CD4-positive, alpha-beta T cell treated with Interleukin-4 for 1 hour (primary cell): ENCODE measurements around the gene PFKFB4.

Experiments used
- DNase-seq, 2 donors: peaks; one replicate each; pipeline ENCODE4 v3.0.0-alpha.2; 2020 to 2022

PFKFB4 gene

DNA sequence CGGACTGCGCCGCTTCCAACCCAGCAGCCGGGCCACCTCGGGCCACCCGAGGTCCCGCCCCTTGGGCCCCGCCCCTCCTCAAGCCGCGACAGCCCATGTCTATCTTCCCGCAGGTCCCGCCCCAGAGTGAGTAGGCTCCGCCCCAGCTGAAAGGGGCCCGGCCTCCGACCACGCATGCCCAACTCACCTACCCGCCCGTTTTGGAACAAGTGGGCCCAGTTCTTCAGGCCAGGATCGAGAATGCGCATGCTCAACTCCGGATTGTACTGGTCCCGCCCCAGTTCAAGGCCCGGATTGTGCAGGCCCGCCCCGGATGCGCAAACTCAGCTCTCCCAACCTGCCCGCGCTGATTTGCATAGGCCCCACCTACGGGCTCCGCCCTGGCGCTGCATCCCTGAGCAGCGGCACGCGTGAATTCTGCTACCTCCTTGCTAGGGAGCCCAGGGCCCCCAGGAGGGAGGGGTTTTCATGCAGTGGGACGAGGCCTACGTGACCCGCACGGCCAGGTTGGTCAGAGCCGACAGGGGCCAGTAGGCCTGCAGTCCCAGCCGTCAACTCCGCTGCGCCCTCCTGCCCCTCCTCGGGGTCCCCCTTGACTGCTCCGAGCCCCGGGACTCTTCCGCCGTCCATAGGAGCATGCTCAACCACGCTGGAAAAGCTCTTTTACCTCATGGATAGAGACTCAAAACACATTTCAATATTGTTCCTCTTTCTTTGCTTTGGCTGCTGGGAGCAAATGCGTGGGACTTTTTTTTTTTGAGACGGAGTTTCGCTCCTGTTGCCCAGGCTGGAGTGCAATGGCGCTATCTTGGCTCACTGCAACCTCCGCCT, at the start of gene PFKFB4:
TSS of gene PFKFB4 (minus strand) at position 8 of the 831 bp plus-strand sequence. CDS start 26 bp downstream, outside the sequence.
- peak; percentile 100 for DNase-seq

GRCh38 chr3:48601622-48601994, 45.0 kb upstream of the PFKFB4 start:
- DNase-seq: no peak

GRCh38 chr3:48600711-48601621, 44.4 kb upstream of the PFKFB4 start:
- DNase-seq: no peak

DNA sequence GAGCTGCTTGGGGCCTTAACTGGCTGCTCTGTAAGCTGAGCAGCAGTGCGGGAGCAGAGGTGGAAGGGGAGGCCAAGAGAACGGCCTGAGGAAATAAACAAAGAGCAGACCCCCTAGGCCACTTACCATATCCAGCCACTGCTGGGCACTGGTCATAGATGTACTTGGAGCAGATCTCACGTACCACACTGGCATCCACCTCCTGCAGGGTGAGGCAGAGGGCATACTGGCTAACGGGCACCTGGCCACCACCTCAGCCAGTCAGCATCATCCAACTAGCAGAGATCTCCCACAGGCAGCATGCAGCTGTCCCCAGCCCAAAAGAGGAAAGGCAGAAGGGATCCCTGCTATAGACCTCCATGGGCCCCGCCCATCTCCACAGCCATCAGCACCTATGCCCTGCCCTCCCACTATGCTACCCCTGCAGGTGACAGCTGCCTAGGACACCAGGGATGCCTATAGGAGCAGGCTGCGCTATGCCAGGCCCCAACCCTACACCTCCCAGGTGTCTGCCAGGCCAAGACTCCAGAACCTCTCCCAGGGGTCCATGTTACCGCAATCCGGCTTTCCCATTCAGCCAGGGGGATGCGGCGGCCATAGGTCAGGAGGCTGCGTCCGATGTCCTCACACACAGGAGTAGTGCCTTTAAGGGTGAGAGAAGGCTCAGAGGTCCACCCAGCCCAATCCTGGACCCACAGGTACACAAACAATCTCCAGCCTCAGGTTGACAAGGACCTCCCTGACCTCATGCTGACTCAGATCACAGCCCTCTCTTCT, 43.1 kb upstream of the PFKFB4 start:
- no peak for DNase-seq

DNA sequence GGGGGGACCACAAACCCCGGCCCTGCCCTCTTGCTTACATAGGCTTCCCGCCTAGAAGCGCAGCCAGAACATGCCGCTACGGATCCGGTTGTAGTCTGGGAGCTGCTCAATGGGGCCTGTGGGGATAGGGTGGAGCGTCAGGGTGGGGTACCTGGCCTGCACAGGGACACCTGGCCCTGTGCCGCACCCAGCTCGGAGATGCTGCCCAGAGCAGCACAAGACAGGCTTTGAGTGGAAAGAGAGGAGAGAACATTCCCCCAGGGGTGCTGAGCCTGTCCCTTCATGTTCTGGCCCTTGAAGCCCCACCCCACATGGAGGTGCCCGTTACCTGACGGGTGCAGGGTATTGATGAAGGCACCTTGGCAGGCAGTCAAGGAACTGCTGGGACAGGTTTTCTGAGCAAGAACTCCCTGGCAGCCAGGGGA, 42.5 kb upstream of the PFKFB4 start:
- DNase-seq: no peak

- DNase-seq: no peak
Measured at GRCh38 chr3:48598323-48599076, 41.9 kb upstream of the PFKFB4 start.

- no peak for DNase-seq
Measured at GRCh38 chr3:48597408-48597800, 40.8 kb upstream of the PFKFB4 start.

DNA sequence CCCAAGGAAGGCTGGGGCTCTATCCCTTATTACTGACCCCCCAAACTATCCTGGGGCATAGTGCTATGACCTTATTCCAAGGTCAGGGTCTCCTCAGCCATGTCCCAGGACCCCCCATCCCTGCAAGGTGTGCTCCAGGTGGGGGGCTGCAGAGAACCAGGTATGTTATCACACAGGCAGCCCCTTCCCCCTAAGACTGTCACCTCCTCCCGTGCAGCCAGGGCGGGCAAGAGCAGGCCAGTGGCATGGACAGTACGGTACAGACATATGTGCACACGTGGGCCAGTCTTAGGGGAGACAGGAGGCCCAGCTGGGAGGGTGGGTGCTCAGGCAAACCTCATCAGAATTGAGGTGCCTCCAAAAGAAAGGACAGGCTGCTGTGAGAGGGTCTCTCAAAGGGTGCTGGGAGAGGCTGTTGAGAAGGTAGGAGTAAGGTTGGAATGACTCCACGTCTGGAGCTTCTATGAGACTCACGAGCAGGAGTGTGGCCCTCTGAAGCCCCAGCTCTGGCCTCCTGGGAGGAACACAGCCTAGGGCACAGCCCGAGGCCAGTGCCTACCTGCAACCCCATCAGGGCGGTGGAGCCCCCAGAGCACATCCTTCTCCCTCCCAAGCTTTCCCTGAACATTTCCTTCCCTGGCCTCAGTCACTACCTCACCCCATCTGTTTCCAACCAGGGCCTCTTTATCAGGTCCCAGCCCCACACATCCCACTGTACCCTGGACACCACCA, 40.2 kb upstream of the PFKFB4 start:
- DNase-seq: no peak

DNA sequence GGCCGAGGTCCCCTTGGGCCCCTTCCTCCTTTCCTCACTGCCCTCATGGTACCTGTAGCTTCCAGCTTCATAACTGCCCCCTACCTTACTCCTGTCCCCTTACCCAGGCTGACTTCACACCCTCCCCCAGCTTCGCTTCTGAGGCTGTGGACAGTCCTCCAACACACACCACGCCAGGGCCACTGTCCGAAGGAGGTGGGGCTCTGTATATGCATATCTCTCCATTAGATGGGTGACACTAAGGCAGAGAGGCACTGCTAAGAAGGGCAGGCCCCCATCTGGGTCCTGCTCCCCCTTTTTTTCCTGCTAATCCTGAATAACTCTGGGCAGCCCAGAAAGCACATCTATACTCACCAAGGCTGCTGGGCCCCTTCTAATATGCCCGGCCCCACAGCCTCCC, 39.6 kb upstream of the PFKFB4 start:
- no peak for DNase-seq

DNA sequence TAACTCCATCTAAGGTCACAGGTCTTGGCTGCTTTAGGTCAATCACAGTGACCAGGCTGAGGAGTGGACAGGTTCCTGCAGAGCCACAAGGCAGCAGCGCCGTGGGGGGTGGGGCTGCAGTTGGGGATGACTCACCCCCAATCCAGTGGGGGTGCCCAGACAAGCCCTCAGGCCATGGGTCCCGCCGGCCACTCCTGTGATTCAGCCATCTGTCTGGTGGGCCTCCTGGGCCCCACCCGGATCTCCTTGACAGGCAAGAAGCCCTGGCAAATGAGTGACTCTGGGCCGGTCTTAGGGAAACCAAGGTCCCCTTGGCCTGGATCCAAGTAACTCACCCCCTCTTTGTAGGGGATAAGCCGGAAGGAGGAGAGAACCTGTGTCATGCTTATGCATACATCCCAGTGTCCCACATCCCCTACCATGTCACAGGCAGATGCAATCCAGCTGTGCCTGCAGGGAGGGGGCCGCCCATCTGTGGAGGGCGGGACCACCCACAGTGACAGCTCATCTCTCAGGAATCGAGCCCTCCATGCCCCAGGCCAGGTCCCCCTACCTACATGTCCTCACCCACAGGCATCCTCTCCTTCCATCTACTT, 39.0 kb upstream of the PFKFB4 start:
- peak in 1 of 2 donors; percentile 26 for DNase-seq

DNA sequence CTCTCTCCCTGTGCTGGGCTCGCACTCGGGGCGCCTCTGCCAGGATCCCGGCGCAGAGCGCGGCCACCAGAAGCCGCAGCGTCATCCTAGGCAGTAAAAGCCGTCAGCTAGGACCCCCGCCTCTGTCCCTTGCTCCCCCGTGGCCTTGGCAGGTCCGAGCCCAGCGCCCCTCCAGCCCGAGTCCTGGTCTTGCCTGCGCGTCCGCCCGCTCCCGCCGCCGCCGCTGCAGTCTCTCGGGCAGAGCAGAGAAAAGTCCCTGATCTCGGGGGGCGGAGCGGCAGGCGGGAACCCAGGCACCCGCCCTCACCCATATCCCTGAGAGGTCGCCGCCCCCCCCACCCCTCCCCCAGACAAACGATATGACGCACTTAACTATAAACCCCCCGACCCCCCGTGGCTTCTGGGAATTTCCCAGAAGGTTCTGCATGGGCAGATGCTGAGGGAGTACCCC, 38.5 kb upstream of the PFKFB4 start, which contains the start of gene COL7A1:
TSS of gene COL7A1 (minus strand) at position 255 of the 451 bp plus-strand sequence. CDS start at position 85, 170 bp downstream.
- DNase-seq: no peak

- DNase-seq: no peak
Measured at GRCh38 chr3:48594417-48595049, 37.9 kb upstream of the PFKFB4 start.

- no peak for DNase-seq
Measured at GRCh38 chr3:48593337-48593736, 36.7 kb upstream of the PFKFB4 start.

DNA sequence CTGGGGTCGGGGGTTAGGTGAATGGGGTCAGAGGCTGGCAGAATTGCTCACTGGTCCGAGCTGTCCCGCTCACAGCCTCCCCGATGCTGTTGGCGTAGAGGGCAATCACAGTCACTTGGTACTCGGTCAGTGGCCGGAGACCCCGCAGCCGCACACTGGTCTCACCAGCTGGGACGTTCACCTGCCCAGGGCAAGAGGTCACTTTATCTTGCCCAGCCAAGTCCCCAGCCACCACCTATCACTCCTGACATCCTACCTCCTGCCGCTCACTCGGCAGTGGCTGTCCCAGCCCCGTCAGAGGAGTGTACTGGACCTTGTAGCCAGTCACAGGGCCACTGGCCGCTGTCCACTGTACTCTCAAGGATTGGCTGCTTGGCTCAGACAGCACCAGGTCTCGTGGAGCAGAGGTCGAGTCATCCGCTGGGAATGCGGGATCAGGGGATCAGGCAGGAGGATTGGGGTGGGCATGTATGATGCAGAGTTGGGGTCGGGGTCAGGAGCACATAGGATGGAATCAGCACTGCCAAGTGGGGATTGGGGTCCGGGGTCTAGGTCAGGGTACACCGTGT, 36.0 kb upstream of the PFKFB4 start:
- no peak for DNase-seq

- no peak for DNase-seq
Measured at GRCh38 chr3:48591886-48592518, 35.4 kb upstream of the PFKFB4 start.

DNA sequence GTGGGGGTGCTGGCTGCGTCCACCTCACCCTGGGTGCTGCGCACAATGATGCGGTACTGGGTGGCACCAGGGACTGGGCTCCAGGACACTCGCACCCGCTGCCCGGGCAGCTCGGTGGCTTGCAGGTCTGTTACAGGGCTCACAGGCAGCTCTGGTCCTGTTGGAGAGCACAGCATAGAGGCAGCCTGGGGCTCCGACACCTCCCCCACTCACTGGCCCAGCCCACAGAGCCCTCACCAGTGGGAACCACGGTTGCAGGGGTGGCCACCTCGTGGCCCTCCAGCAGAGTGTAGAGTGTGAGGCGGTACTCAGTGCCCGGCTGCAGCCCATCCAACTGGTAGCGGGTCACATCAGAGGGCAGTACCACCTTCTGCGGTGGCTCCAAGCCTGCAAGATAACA, 34.8 kb upstream of the PFKFB4 start:
- DNase-seq: no peak

DNA sequence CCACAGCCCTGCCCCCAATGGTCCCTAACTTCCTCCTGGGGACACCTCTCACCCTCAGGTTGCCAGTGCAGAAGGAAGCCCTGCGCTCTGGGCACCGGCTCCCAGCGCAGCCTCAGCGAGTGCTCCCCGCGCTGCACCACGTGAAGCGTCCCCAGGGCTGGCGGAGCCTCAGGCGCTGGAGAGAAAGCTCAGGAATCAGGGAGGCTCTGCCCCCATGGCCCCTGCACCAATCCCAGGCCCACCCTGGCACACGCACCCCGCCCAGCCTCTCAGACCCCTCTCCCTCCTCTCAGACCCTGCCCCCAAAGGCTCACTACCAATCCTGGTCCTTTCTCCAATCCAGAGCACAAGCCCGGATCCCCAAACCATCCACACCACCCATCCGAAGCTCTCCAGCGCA, 31.6 kb upstream of the PFKFB4 start:
- no peak for DNase-seq

DNA sequence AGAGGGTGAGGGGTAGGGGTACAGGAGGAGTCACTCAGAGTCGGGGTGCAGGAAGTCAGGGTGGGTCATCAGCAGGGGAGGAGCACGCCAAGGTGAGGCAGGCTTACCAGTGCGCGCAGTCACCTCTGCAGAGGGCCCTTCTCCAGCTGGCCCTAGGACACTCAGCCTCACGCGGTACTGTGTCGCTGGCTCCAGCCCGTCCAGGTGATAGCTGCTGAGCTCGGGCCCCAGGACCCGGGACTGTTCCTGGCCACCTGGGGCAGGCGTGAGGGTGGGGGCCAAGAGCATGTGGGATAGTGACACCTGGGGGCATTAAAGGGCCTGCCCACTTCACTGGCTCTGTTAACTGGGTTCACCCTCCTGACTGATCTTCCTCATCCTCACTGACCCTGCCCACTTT, 31.1 kb upstream of the PFKFB4 start:
- DNase-seq: no peak

DNA sequence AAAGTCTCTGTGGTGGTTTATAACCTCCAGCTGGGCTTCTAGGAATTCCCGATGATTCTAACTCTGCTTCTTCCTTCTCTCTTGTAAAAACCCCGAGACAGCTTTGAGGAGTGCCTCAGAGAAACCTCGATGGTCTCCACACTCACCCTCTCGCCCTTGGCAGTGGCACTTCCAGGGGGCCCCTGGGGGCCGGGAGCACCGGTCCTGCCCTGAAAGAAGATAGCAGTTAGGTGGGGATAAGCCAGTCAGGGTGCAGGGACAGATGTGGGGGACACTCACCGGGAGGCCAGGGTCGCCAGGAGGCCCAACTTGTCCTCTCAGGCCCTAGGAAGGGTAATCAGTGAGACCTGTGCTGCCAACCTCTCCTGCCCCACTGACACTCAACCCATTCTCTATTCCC, 28.8 kb upstream of the PFKFB4 start:
- no peak for DNase-seq

DNA sequence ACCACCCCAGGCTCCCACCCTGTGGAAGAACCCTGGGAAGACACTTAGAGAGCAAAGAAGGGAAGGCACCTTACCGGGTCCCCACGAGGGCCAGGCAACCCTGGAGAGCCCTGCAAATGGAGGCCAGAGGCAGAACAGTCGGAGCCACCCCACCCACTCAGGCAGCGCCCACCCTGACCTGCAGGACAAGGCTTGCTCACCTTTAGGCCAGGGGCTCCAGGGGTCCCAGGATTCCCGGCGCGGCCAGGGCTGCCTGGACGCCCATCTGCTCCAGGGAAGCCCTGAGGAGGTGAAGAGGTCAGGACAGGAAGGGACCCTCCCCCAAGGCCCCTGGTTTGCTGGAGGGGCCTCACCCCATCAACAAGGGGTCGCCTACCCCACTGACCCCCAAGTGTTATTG, 28.2 kb upstream of the PFKFB4 start:
- DNase-seq: no peak
